NK-92 (cell line): ENCODE data around the gene KRT34.
"Not testable (repeated sequence)": the region's sequence is repeated elsewhere in the genome, so short reads cannot be mapped to it uniquely, and the experiment has no call there.

Experiments used
- DNase-seq: peaks from one replicate; lab custom pipeline; 2025; ENCODE audit not compliant: unreplicated experiment; lab: John Stamatoyannopoulos, UW

The KRT34 gene

GRCh38 chr17:41381943-41382342, at the start of gene KRT34:
Gene KRT34 (minus strand): TSS chr17:41382306. CDS start chr17:41382246, 60 bp downstream.
- not testable (repeated sequence) for DNase-seq

GRCh38 chr17:41430376-41430775, 48.3 kb upstream of the KRT34 start:
- not testable (repeated sequence) for DNase-seq

- no peak for DNase-seq
Observed at GRCh38 chr17:41429667-41430066, 47.6 kb upstream of the KRT34 start.

GRCh38 chr17:41428591-41429291, 46.6 kb upstream of the KRT34 start:
- no peak for DNase-seq

- no peak for DNase-seq
Observed at GRCh38 chr17:41424111-41424635, 42.1 kb upstream of the KRT34 start, which contains the start of gene KRT37. Gene KRT37 (minus strand): TSS chr17:41424585. CDS start chr17:41424523, 62 bp downstream.

GRCh38 chr17:41422586-41422985, 40.5 kb upstream of the KRT34 start:
- DNase-seq, result not testable (repeated sequence)

GRCh38 chr17:41421617-41422016, 39.5 kb upstream of the KRT34 start:
- DNase-seq, result no peak

- DNase-seq, result no peak
Observed at GRCh38 chr17:41421116-41421515, 39.0 kb upstream of the KRT34 start.

GRCh38 chr17:41420134-41420533, 38.0 kb upstream of the KRT34 start:
- no peak for DNase-seq

- no peak for DNase-seq
Observed at GRCh38 chr17:41419716-41420115, 37.6 kb upstream of the KRT34 start.

GRCh38 chr17:41418116-41418860, 36.2 kb upstream of the KRT34 start:
- no peak for DNase-seq

GRCh38 chr17:41417576-41418015, 35.5 kb upstream of the KRT34 start:
- DNase-seq, result no peak

- no peak for DNase-seq
Observed at GRCh38 chr17:41417127-41417526, 35.0 kb upstream of the KRT34 start.

GRCh38 chr17:41416479-41416878, 34.4 kb upstream of the KRT34 start:
- no peak for DNase-seq

GRCh38 chr17:41415833-41416335, 33.8 kb upstream of the KRT34 start:
- DNase-seq, result no peak

GRCh38 chr17:41415411-41415810, 33.3 kb upstream of the KRT34 start:
- DNase-seq, result no peak

GRCh38 chr17:41413982-41414381, 31.9 kb upstream of the KRT34 start:
- no peak for DNase-seq

- DNase-seq, result no peak
Observed at GRCh38 chr17:41413353-41413957, 31.3 kb upstream of the KRT34 start.

- DNase-seq, result no peak
Observed at GRCh38 chr17:41411072-41411840, 29.1 kb upstream of the KRT34 start.

GRCh38 chr17:41407226-41407625, 25.1 kb upstream of the KRT34 start:
- DNase-seq, result no peak

GRCh38 chr17:41406205-41406604, 24.1 kb upstream of the KRT34 start:
- no peak for DNase-seq
